VCaP (cell line): ENCODE data around the gene IL6R.

Source experiments
- H3K27ac ChIP-seq: fragments of 450-650 bp; 2 replicates; pipeline ENCODE4 v1.5.1; 2017
- CTCF ChIP-seq: fragments of 450-650 bp; conservative IDR thresholded peaks from 2 replicates; pipeline ENCODE4 v1.5.1; 2017; ENCODE audit warnings: mild to moderate bottlenecking, moderate library complexity

IL6R gene

GRCh38 chr1:154403261-154403943 lies 1.7 kb upstream of the IL6R start:
- no peak for TF ChIP-seq CTCF

GRCh38 chr1:154403983-154404382 lies 1.2 kb upstream of the IL6R start:
- peak overlapping the region; percentile 88 for H3K27ac ChIP-seq
- TF ChIP-seq CTCF, result no peak

More at GRCh38 chr1:154403261-154403943, 1.7 kb upstream of the IL6R start:
- H3K27ac ChIP-seq, result no peak overlapping the region

- peak overlapping the region; percentile 88 for H3K27ac ChIP-seq
- TF ChIP-seq CTCF, result no peak
These were observed 622 bp upstream of the IL6R start for GRCh38 chr1:154404511-154404931.

GRCh38 chr1:154405747-154406571 lies 816 bp downstream of the IL6R start:
- TF ChIP-seq CTCF, result peak; percentile 38
- peak overlapping the region; percentile 88 for H3K27ac ChIP-seq

- H3K27ac ChIP-seq, result peak overlapping the region; percentile 88
- no peak for TF ChIP-seq CTCF
These were observed 1.4 kb downstream of the IL6R start for GRCh38 chr1:154406572-154406879.

GRCh38 chr1:154406886-154407197 lies 1.7 kb downstream of the IL6R start:
- H3K27ac ChIP-seq, result peak overlapping the region; percentile 88; the same call in 1 of the 2 replicates
- TF ChIP-seq CTCF, result no peak

GRCh38 chr1:154407198-154408091 lies 2.3 kb downstream of the IL6R start:
- TF ChIP-seq CTCF, result no peak
- H3K27ac ChIP-seq, result peak overlapping the region; percentile 88
